ENCODE results near the gene AHNAK2. TPM values are rescaled to one million over a fixed set of nuclear protein-coding genes. Genes with fewer than 3 reads are reported as not detected.

AHNAK2 gene
- total RNA-seq, 6 donors from 2014 or later = 4.3 to 48.0 (median 12.9) TPM

DNA sequence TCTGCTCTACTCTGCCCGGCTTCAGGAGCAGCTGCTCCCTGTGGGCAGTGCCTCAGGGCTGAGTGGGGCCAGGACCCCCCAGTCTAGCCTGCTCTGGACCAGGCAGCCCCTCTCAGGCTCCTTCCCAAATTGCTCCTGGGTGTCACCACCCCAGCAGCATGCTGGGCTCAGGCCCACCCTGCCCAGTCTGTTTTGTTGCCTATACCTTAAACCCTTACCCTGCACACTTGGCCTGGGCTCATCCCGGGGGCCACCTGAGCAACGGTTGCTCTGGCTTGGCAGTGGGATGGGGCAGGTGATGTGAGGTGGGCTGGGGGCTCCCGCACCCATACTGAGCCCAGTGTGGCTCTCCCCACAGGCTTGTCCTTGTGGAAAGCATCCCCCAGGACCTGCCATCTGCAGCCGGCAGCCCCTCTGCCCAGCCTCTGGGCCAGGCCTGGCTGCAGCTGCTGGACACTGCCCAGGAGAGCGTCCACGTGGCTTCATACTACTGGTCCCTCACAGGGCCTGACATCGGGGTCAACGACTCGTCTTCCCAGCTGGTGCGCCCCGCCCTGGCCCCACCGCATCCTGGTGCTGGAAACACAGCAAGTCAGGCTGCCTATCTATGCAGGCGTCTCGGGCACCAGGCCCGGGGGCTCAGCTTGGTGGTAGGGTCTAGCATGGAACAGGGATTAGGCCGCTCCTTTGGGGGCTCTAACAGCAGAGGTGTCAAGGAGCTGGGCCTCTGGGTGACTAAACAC, 49.6 kb downstream of the AHNAK2 start:
- ATAC-seq (ENCODE audit: low FRiP score in 2 of 2) (no peak), DNase-seq (peak in 1 of 2 donors; percentile 82)
- 90 to 92% methylated on average over 5 to 16 of the region's 17 CpGs for WGBS, 2 donors
- Histone ChIP-seq H3K4me1 (peaks cover 10 to 19% (median 16%) of the 10 kb centered on the region in 4 donors), H3K27me3 (peaks cover 0 to 4% (median 0%) of the 10 kb centered on the region in 4 donors), H3K4me3 (no peak overlapping the region), H3K36me3 (no peaks in the 10 kb centered on the region), H3K9me3 (peaks cover 0 to 4% (median 0%) of the 10 kb centered on the region in 4 donors), H3K27ac (no peak overlapping the region)
- TF ChIP-seq EP300 (IDR thresholded peaks at IDR 0.05) (no peak), POLR2A (IDR thresholded peaks at IDR 0.05) (no peak), POLR2AphosphoS5 (IDR thresholded peaks at IDR 0.05) (no peak)
- TF ChIP-seq, protein P1, sequence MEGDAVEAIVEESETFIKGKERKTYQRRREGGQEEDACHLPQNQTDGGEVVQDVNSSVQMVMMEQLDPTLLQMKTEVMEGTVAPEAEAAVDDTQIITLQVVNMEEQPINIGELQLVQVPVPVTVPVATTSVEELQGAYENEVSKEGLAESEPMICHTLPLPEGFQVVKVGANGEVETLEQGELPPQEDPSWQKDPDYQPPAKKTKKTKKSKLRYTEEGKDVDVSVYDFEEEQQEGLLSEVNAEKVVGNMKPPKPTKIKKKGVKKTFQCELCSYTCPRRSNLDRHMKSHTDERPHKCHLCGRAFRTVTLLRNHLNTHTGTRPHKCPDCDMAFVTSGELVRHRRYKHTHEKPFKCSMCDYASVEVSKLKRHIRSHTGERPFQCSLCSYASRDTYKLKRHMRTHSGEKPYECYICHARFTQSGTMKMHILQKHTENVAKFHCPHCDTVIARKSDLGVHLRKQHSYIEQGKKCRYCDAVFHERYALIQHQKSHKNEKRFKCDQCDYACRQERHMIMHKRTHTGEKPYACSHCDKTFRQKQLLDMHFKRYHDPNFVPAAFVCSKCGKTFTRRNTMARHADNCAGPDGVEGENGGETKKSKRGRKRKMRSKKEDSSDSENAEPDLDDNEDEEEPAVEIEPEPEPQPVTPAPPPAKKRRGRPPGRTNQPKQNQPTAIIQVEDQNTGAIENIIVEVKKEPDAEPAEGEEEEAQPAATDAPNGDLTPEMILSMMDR (IDR thresholded peaks at IDR 0.05) = no peak

DNA sequence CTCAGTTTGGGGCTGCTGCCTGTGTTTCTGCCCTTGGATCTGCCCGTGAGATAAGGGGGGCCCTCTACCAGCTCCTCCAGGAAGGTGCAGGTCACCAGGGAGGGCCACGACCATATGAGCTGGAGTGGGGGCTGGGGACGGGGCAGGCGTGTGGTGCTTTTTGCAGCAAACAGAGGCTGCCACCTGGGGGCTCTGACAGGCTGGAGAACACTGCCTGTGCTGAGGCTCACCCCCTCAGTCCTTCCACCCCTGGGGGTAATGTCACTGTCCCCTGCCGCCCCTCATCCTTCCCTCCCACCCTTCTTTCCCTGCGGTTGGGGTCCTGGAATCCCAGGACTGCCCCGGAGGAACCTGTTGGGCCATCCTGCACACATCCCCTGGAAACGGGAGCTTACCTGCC, 50.3 kb downstream of the AHNAK2 start:
- peaks cover 9 to 13% (median 12%) of the 10 kb centered on the region in 4 donors for H3K4me1 ChIP-seq
- 68 to 82% methylated on average over 4 to 8 of the region's 8 CpGs for WGBS, 2 donors
- no peaks in the 10 kb centered on the region for H3K36me3 ChIP-seq
- TF ChIP-seq, protein P1 (IDR thresholded peaks at IDR 0.05) = no peak
- TF ChIP-seq EP300 (IDR thresholded peaks at IDR 0.05) (no peak), POLR2AphosphoS5 (IDR thresholded peaks at IDR 0.05) (no peak), POLR2A (IDR thresholded peaks at IDR 0.05) (no peak)
- H3K27ac ChIP-seq = no peak overlapping the region
- no peak overlapping the region for H3K4me3 ChIP-seq
- DNase-seq (no peak), ATAC-seq (ENCODE audit: low FRiP score in 2 of 2) (no peak)
- H3K9me3 ChIP-seq = peaks cover 0 to 4% (median 0%) of the 10 kb centered on the region in 4 donors
- peaks cover 0 to 3% (median 0%) of the 10 kb centered on the region in 4 donors for H3K27me3 ChIP-seq

DNA sequence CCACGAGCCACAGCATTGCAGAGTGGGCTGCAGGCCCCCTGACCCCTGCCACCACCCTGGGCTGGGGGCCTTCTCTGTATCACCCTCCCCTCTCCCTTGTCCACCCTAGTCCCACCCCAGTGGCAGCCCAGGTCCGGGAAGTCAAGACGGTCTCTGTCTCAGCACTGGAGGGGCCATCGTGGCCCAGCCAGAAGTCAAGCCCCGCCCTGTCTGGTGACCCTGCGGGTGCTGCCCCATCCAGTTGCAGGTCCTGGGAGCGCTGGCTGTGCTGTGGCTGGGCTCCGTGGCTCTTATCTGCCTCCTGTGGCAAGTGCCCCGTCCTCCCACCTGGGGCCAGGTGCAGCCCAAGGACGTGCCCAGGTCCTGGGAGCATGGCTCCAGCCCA, 50.8 kb downstream of the AHNAK2 start:
- Histone ChIP-seq H3K36me3 (no peaks in the 10 kb centered on the region), H3K27ac (no peak overlapping the region), H3K4me1 (peaks cover 4 to 8% (median 7%) of the 10 kb centered on the region in 4 donors), H3K27me3 (no peaks in the 10 kb centered on the region), H3K9me3 (peaks cover 0 to 4% (median 0%) of the 10 kb centered on the region in 4 donors), H3K4me3 (no peak overlapping the region)
- 63 to 70% methylated on average over 6 to 10 of the region's 10 CpGs for WGBS, 2 donors
- TF ChIP-seq, protein P1 (IDR thresholded peaks at IDR 0.05) = no peak
- TF ChIP-seq POLR2A (IDR thresholded peaks at IDR 0.05) (no peak), EP300 (IDR thresholded peaks at IDR 0.05) (no peak), POLR2AphosphoS5 (IDR thresholded peaks at IDR 0.05) (no peak)
- peak in 1 of 2 donors; percentile 73 for DNase-seq
- ATAC-seq (ENCODE audit: low FRiP score in 2 of 2) = no peak

DNA sequence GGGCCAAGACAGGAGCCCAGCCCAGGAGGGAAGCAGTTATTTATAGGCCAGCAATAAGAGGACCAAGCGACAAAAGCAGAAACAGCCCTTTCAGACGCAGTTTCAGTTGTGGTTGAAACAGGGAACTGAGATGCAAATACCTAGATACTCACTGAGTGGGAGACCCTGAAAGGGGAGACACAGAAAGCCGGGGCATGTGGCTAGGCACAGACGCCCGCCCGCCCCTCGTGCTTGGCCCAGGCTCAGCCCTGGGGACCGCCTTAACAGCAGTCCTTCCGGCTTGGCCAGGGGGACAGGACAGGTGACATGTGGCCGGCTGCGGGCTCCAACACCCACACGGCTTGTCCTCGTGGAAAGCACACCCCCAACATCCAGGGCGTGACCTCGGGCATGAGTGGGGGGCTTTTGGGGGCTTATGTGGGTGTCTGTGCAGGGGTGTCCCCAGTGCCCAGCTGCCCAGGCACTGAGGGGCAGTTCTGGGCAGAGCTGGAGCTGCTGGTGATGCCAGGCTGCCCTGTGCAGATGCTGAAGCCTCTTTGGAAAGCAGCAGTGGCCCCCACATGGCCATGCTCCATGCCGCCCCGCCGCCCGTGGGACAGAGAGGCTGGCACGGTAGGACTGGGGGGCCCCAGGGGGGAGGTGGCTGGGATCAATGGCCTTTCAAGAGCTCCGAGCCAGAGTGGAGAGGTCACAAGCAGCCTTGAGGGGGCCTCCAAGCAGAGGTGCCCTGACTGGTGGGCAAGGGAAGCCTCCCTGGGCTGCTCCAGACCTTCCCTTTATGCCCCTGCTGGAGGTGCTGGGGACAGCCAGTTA, 51.3 kb downstream of the AHNAK2 start:
- Histone ChIP-seq H3K4me1 (peaks cover 0 to 5% (median under 1%) of the 10 kb centered on the region in 4 donors), H3K27ac (no peak overlapping the region), H3K4me3 (no peak overlapping the region), H3K27me3 (no peaks in the 10 kb centered on the region), H3K36me3 (no peaks in the 10 kb centered on the region), H3K9me3 (peaks cover 0 to 4% (median 0%) of the 10 kb centered on the region in 4 donors)
- ATAC-seq (ENCODE audit: low FRiP score in 2 of 2) = no peak
- TF ChIP-seq POLR2A (IDR thresholded peaks at IDR 0.05) = no peak
- TF ChIP-seq, protein P1 (IDR thresholded peaks at IDR 0.05) = no peak
- TF ChIP-seq EP300 (IDR thresholded peaks at IDR 0.05) = no peak
- no peak for TF ChIP-seq POLR2AphosphoS5 (IDR thresholded peaks at IDR 0.05)
- WGBS, 2 donors = 56 to 58% methylated on average over 5 to 19 of the region's 21 CpGs
- peak in 1 of 2 donors; percentile 84 for DNase-seq

Measured in upper lobe of left lung (tissue), 6 donors.